GM11168 (cell line): ENCODE measurements around the gene HYDIN.
"Not testable (repeated sequence)": the region's sequence is repeated elsewhere in the genome, so short reads cannot be mapped to it uniquely, and the experiment has no call there.

Experiments used
- in situ Hi-C: fragments of 300-500 bp; cut with MboI; formaldehyde crosslinking; loops from one replicate; pipeline ENCODE4 v1.12.0; 2022; ENCODE audit warnings: low sequenced_read_pairs; ENCODE audit not compliant: unreplicated experiment

Gene HYDIN

DNA sequence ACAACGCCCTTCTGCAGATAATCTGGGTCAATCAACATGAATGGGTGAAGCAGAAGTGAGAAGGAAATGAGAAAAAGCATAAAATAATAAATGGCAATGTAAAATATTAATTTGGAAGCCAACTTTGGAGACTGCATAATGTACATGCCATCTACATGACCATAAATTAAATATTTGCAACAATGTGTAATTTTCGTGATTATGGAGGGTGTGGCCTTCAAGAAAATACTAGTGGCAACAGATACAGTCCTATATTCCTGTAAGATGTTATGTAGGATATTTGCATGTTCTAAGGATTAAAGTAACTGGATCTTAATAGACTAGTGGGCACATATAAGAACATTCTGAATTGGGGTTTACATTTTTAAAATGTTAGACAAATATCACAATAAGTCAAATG, 78.9 kb downstream of the HYDIN start:
- in situ Hi-C loops, result not testable (repeated sequence)

DNA sequence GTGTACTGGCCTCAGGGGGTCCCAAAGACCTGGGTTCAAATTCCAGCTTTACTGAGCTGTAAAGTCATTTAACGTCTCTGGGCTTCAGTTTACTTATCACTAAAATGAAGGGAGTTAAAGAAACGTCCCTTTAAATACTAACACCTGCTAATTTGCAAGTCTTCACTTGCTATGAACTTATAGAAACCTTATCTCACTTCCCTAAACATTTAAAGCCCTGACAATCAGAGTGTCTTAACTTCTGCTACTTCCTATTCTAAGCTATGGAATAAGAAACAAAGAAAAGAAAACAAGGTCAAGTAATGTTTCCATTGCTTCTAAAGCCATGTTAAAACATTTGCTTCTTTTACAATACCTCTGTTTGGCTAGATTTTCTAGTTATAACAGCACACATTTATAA, 87.3 kb downstream of the HYDIN start:
- in situ Hi-C loops, result not testable (repeated sequence)

DNA sequence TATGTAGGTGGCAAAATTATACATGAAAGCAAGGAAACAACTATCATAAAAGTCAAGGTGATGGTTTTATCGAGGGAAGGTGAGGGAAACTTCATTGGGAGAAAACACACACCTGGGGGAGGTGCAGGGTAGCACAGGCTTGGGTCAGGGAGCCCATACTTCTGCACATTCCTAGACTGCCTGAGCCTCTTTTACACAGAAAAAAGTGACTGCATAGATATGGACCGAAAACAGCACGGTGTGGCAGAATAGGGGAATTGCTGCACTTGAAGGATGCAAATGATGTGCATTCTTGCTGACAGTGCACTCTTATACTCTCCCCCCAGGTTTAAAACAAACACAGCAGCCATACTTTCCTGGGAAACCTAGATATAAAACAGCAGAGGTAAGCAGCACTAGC, 120.0 kb downstream of the HYDIN start:
- in situ Hi-C loops, result not testable (repeated sequence)

DNA sequence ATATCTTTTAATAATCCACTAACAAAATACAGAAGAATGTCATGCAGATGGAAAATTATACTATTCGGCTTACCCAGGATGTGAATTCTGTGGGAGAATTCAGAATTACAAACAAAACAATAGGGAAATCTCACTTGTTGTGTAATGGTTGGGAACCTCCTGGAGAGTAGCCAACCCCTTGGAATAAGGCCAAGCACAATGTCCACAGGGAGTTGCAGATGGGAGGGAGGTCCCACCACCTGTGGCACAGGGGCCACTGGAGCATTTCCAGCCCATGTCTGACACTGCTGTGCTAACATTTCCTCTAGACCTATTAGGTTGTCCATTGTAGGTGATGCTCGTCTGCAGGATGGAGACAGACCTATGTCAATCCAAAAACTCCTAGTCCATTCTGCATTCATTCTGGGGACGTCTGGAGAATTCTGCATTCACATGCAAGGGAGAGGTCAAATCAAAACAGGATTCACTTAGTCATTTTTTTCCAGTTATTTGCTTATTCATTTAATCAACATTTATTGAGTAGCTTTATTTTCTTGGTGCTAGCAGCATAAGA, 120.8 kb downstream of the HYDIN start:
- in situ Hi-C loops, result not testable (repeated sequence)

DNA sequence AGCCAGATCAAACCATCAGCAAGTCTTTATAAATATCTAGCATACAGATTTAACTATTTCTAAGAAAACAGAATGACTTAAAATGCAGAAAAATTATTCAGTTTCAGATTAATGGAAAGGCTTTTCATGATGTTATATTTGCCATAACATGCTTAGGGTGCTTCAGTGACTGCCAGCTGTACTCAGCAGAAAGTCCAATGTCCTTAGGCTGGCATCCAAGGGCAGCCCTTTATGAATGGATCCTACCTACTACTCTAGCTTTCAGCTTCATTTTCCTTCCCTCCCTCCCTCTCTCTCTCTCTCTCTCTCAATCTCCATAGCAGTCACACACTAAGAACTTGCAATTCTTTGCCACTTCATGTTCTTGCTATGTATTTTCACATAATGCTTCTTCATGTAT, 124.6 kb downstream of the HYDIN start:
- in situ Hi-C loops, result not testable (repeated sequence)

DNA sequence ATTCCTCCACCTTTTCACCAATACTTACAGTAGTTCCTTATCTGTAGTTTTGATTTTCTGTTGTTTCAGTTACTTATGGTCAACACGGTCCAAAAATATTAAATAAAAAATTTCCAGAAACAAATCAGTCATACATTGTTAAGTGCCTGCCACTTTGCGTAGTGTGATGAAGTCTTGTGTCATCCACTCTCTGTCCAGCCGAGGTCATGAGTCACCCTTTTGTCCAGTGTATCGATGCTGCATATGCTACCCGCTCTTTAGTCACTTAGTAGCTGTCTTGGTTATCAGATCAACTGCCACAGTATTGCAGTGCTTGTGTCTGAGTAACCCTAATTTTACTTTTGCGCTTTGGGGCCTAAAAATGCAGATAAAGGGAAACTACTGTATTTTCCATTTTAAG, 146.9 kb downstream of the HYDIN start:
- in situ Hi-C loops, result not testable (repeated sequence)

DNA sequence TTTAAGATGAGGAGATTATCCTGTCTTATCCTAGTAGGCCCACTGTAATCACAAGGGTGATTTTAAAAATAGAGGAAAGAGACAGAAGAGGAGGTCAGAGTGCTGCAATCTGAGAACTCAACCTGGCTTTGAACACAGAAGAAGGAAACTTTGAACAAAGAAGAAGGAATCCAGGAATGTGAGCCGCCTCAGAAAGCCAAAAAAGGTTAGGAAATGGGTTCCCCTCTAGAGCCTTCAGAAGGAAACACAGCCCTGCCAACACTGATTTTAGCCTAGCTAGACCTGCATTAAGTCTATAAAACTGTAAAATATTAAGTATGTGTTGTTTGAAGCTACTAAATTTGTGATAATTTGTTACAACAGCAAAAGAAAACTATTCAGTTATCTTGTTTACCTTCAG, 149.7 kb downstream of the HYDIN start:
- in situ Hi-C loops, result not testable (repeated sequence)

DNA sequence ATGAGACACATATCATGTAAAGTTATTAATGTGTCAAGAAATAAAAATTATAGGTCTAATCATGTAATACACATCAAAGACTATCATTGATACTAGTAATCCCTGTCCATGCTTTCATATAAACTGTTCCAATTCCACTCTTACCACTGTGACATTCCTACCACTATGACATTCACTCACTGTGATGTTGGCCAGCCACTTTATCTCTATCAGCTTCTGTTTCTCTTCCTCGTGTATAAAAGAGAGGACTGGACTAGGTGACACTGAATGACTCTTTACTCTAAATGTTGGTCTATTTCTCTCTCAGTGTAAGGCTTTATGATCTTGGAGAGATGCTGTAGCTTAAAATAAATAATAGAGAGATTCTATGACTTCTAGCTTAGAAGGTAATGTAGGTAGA, 150.3 kb downstream of the HYDIN start:
- in situ Hi-C loops, result not testable (repeated sequence)

DNA sequence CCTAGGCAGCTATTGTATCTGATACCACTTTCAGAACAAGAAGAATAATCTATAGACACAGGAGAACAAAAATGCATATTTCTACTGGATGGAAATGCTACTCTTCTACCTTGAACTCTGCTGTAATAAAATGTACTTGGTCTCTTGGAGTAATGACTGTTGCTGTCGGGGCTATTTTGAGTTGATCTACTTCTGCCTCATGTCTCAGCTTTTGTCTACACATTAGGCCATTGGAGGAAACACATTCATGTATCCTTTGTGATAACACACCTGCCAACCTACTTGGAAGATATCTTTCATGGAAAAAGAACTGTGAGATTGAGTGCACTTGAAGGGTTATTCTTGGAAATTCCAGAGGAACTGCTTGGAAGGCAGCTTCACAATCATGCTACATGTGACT, 159.9 kb downstream of the HYDIN start:
- in situ Hi-C loops, result not testable (repeated sequence)

DNA sequence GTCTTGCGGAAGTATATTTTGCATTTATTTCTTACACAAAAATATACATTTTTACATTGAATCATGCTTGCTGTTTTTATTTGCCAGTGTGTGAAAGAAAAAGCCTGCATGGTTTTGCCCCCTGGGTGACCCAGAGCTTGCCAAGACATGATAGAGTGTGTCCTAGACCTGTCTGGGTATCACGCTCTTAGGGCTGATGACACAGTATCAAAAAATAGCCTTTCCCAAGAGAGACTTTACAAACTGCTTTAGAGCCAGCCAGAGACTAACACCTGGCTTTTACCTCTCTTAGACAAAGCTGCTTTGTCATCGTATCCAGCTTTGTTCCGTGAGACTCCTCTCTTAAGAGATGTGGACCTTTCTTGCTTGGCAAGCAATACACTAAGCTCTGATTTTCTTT, 160.7 kb downstream of the HYDIN start:
- in situ Hi-C loops, result not testable (repeated sequence)

DNA sequence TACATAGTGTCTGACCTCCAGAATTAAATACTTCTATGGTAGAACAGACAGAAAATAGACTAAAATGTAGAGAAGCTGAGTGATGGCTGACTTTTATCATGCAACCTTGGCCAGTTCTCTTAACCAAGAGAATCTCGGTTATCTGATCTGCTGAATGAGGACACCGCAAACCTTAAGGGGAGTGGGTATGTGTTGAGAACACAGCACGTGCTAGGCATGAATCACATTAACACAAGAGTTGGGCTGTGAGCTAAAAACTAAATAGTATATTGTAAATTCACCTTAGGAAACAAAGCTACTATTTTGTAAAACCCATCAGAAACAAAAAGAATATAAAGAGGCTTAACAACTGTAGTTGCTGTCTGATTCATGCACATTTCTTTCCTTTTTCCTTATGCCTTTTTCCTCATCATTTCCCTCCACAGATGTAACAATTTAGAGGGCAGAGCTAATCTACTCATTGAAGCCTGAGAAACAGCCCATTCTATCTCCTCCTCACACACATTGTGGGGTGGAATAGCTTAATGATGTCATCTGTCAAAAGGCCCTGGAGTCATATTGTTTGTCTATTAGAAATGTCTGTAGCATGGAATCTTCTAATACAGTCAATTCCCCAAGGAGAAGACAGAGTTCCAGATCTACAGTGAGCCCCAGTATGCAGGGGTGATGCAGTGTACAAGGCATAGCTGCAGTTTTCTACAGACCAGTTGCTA, 176.5 kb downstream of the HYDIN start:
- in situ Hi-C loops, result not testable (repeated sequence)

DNA sequence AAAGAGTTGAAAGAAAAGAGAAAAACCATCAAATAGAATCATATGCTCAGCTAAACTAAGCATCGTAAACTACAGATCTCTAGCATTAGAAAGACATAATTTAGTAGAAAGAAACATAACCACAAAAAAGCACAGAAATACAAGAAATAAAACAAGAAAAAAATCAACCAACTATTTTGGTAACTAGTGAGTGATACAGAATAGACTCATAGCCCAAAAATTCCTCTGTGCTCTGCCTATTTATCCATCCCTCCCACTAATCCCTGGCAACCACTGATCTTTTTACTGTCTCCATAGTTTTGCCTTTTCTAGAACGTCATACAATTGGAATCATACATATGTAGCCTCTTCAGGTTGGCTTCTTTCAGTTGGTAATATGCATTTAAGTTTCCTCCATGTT, 180.2 kb downstream of the HYDIN start:
- in situ Hi-C loops, result not testable (repeated sequence)

DNA sequence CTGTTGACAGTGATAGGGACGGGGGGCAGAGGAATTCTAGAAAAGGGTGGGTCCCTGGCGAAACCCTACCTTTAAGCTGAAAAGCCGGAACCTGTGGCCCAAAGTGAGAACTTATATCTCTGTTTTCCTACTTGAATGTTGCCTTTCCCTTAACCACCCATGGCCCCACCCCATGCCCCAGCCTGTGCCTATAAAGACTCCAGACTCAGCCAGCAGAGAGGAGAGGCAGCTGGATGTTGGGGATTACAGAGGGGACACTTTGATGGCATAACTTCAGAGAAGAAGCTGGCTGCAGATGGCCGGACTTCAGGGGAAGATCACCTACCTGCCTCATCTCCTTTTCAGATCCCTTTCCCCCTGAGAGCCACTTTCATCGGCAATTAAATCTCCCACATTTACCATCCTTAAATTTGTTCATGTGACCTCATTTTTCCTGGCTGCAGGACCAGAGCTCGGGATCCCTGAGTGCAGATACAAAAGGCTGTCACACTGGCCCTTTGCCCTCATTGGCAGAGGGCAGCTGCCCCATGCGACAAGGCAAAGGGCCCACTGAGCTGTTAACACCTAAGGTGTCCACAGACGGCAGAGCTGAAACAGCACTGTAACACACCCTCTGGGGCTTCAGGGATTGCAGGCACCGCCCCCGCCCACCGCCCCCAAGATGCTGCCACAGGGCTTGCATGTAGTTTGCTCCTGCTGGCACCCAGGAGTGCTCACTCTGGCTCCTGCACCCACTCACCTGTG, 191.0 kb downstream of the HYDIN start:
- in situ Hi-C loops, result not testable (repeated sequence)

DNA sequence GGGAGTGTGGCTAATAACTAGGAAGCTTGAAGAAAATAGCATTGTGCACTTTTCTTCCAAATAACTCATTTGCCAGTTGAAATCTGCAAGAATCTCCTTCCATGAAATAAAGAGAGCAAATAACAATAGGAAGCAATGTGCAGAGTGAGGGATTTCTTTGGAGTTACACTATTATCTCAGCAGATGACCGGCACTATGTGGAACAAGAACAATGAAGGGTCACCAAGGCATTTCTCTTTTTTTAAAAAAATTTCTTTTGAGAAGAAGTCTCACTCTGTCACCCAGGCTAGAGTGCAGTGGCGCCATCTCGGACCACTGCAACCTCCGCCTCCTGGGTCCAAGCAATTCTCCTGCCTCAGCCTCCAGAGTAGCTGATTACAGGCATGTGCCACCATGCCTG, 192.1 kb downstream of the HYDIN start:
- in situ Hi-C loops, result not testable (repeated sequence)

DNA sequence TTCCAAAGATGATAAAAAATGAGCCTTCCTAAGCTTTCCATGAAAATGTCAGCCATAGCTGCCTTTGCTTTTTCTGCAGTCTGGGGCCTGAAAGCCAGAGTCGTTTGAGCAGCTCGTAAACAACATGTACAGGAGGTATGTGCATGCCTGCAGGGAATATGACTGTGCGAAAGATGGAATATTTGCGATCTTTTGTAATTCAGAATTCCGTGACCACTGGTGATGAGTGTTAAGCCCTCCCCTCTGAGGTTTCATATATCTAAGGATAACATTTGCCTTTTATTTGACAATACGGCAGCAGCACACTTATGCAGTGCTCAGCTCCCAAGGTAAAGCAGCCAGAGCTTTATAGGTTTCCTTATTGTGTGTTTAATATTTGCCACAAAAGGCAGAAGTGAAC, 192.5 kb downstream of the HYDIN start:
- in situ Hi-C loops, result not testable (repeated sequence)

DNA sequence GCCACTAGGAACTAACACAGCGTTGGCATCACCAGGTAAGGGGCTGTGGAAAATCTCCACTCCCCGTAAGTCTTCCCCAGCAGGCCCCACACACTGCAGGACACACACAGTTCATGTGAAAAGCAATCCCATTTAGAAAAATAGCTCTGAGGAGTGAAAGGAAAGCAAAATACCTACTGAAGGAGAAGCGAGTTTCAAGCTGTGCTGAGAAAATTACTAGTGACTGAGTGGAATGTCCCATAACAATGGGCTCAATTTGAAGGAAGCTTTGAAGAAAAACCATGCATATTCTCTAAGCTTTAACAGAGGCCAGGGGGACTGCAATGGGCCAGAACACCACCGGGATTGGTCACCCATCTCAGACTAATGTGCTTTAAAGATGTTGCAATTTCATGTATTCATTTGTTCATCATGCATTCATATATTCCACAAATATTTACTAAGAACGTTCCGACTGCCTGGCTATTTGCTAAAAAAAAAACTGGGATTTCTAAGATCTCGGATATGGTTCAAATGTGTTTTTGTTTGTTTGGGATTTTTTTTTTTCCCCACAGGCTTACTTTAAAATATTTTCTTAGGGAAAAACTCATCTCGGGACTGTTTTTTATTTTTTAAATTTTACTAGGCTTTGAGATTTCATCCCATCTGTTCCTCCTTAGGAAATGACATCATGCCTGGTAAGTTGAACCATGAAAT, 202.3 kb downstream of the HYDIN start:
- in situ Hi-C loops, result not testable (repeated sequence)

DNA sequence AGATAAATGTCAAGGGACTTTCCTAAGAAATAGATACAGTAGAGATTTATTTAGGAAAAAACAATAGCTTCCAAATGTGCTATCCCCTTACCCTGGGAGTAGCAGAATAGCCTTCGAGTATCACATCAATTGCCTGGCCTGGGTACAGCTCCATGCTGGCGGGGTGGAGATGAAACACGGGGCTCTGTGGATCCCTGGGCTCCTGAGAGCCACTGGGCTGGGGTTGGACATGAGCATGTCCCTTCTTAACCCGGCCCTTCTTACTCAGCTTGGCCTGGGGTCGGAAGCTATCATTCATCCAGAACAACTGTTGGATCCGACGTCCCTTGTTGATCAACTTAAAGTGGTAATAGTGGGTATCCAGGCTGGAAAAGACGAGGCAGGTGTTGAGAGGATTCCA, 203.0 kb downstream of the HYDIN start:
- in situ Hi-C loops, result not testable (repeated sequence)

DNA sequence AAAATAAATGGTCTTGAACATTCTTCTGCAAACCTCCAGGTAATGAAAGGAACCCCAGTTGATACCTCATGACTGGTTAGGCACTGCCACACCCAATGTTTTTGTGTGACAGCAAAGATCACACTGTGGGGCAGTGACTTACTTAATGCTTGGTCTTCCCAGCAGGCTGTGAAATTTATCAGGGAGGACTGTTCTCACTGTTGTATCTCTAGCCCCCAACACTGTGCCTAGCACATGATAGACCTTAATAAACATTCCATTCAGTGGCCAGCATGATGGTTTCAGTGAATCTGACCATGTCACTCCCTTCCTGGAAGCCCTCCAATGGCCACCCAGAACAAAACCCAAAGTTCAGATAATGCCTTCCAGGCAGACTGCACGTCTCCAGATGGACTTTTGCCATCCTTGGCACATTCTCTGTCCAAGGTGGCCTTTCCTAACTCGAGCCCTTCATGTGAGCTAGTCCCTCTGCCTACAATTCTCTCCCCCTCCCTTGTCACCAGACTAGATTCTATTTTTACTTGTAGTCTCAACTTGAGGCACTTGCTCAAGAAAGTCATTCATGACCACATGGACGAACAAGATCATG, 206.6 kb downstream of the HYDIN start:
- in situ Hi-C loops, result not testable (repeated sequence)

DNA sequence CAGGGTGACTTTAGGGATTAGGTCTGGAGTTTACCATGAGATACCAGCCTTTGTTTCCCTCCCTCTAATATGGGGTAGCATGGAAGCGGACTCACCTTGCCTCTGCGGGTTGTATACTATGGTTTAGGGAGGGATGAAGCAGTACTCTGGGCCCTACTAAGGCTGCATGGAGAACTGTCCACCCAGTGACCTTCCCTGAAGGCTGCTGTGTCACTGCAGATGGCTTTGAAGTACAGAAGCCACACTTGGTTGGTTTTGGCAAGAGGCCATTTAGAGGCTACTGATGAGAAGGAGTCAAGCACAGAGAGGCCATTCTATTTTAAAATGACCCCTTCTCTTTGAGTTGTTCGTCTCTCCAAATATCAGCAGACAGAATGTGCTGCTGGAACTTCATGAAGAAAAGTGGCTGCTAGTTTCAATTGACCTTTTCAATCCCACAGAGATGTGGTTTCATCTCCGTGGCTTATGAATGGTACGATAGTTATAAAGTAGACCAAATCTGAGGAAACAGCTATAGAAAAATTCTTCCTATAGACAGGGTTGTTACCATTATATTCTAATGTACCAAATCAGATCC, 208.5 kb downstream of the HYDIN start:
- in situ Hi-C loops, result not testable (repeated sequence)

DNA sequence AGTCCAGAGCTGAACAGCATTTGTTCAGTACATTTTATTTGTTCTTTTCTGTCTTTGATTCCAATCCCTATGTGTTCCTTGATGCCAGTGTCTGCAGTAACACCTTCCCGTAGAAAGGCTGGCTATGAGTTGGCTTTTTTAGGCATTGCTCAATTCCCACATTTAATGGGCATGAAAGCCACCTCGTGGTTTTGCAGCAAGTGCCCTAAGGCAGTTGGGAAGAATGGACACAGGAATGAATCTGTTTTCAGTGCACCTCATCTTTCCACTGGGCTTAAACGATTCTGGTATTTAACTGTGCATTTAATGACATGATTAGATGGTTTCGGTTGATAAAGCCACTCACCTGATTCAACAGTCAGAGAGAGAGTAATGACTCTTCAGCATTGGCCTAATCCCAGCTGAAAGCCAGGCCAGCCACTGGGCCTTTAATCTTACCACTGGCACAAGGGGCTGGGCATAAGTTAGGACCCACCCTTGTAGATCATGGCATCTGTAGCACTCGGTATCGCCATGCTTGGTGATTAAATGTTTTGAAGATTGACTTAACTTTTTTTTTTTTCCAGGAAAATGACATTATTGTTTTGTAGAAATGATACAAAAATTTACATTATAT, 211.3 kb downstream of the HYDIN start:
- in situ Hi-C loops, result not testable (repeated sequence)
